Loucy (cell line): ENCODE measurements around the gene CPSF4.

Experiments
- H2AFZ ChIP-seq: fragments of 200-600 bp; sonication (generic); 2 replicates; pipeline ENCODE4 v1.6.0; 2016; ENCODE audit warnings: antibody characterized with exemption, mild to moderate bottlenecking, low read length, moderate library complexity
- H3F3A ChIP-seq: fragments of 200-600 bp; 2 replicates; pipeline ENCODE4 v1.6.0; 2016; ENCODE audit warnings: antibody characterized with exemption, low read depth, mild to moderate bottlenecking
- H3K27me3 ChIP-seq: fragments of 200-600 bp; sonication (generic); 2 replicates; pipeline ENCODE4 v1.6.1; 2014; ENCODE audit warnings: low read length, mild to moderate bottlenecking; ENCODE audit not compliant: insufficient read depth, poor library complexity, severe bottlenecking
- H3K36me3 ChIP-seq: fragments of 200-600 bp; sonication (generic); 2 replicates; pipeline ENCODE4 v1.6.1; 2016; ENCODE audit warnings: low read length; ENCODE audit not compliant: insufficient read depth
- H3K4me1 ChIP-seq: fragments of 200-600 bp; sonication (generic); 2 replicates; pipeline ENCODE4 v1.5.1; 2014; ENCODE audit warnings: low read length, mild to moderate bottlenecking; ENCODE audit not compliant: insufficient read depth, poor library complexity, severe bottlenecking
- H3K4me2 ChIP-seq: fragments of 200-600 bp; sonication (generic); 2 replicates; pipeline ENCODE4 v1.6.0; 2014; ENCODE audit warnings: antibody characterized with exemption, low read length, low read depth, mild to moderate bottlenecking; ENCODE audit not compliant: poor library complexity, severe bottlenecking
- H3K4me3 ChIP-seq: fragments of 200-600 bp; sonication (generic); 2 replicates; pipeline ENCODE4 v1.5.1; 2014; ENCODE audit warnings: low read length, mild to moderate bottlenecking, mixed read lengths; ENCODE audit not compliant: poor library complexity, severe bottlenecking
- H3K79me2 ChIP-seq: fragments of 200-600 bp; sonication (generic); 2 replicates; pipeline ENCODE4 v1.6.1; 2014; ENCODE audit warnings: low read length; ENCODE audit not compliant: insufficient read depth
- H3K9ac ChIP-seq: fragments of 200-600 bp; sonication (generic); 2 replicates; pipeline ENCODE4 v1.6.0; 2014; ENCODE audit warnings: mild to moderate bottlenecking, low read depth, low read length, moderate library complexity; ENCODE audit not compliant: poor library complexity, severe bottlenecking
- H3K9me2 ChIP-seq: fragments of 200-600 bp; sonication (generic); replicated peaks from 2 replicates; pipeline ENCODE4 v1.6.1; 2016; ENCODE audit warnings: low read depth, low read length, mixed read lengths
- H3K9me3 ChIP-seq: fragments of 200-600 bp; sonication (generic); 2 replicates; pipeline ENCODE4 v1.6.1; 2014; ENCODE audit warnings: mild to moderate bottlenecking, antibody characterized with exemption, low read length, low read depth; ENCODE audit not compliant: insufficient read depth
- H4K20me1 ChIP-seq: fragments of 200-600 bp; sonication (generic); 2 replicates; pipeline ENCODE4 v1.6.0; 2014; ENCODE audit warnings: antibody characterized with exemption, low read length, mild to moderate bottlenecking; ENCODE audit not compliant: insufficient read depth, poor library complexity, severe bottlenecking
- EZH2phosphoT487 ChIP-seq: fragments of 200-600 bp; IDR thresholded peaks from 2 replicates; pipeline ENCODE4 v1.6.1; 2018; ENCODE audit warnings: antibody characterized with exemption, mild to moderate bottlenecking, moderate library complexity, borderline replicate concordance
- TF ChIP-seq, protein P1 (sequence below): fragments of 200-600 bp; sonication (generic); conservative IDR thresholded peaks from 2 replicates; pipeline ENCODE4 v1.5.1; 2014; ENCODE audit warnings: mild to moderate bottlenecking, antibody characterized with exemption, low read length

Gene CPSF4

DNA sequence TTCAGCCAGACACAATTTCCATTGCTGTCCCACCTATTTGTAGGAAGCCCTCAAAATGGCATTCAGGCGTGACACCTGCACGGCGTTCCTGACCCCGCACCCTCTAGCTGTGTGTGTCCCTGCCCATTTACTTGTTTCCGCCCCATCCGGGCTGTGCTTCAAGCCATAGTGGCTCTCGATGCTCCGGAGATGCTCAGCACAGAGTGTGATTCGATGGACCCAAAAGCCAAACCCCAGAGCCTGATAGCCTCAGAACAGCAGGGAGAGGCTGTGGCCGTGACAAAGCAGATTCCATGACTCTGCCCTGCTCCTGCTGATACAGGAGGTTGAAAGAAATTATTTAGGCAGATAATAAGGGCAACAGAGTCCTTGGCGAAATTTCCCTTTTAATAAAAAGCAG, 16.6 kb upstream of the CPSF4 start:
- no peak overlapping the region for H3K9ac ChIP-seq
- no peak for TF ChIP-seq EZH2phosphoT487
- TF ChIP-seq, protein P1, sequence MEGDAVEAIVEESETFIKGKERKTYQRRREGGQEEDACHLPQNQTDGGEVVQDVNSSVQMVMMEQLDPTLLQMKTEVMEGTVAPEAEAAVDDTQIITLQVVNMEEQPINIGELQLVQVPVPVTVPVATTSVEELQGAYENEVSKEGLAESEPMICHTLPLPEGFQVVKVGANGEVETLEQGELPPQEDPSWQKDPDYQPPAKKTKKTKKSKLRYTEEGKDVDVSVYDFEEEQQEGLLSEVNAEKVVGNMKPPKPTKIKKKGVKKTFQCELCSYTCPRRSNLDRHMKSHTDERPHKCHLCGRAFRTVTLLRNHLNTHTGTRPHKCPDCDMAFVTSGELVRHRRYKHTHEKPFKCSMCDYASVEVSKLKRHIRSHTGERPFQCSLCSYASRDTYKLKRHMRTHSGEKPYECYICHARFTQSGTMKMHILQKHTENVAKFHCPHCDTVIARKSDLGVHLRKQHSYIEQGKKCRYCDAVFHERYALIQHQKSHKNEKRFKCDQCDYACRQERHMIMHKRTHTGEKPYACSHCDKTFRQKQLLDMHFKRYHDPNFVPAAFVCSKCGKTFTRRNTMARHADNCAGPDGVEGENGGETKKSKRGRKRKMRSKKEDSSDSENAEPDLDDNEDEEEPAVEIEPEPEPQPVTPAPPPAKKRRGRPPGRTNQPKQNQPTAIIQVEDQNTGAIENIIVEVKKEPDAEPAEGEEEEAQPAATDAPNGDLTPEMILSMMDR = no peak

DNA sequence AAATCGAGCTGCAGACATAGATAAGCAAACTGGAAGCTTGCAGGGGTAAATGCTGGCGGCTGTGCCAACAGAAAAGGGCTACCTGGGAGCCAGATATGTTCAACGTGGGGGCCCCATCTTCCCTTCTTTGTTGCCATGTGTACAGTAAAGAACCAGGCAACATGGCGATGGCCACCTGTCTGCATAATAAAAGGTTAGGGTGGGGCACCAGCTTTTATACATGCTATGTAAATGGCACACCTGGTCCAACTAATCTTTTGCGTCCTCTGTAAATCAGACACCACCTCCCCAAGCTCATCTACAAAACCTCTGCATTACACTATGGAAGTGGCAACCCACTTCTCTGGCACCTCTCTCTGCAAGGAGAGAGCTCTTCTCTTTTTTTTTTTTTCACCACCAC, 16.1 kb upstream of the CPSF4 start:
- H3K4me1 ChIP-seq = no peaks in the 10 kb centered on the region
- H3K9me2 ChIP-seq = no peaks in the 10 kb centered on the region
- H3K4me2 ChIP-seq = no peak overlapping the region
- no peaks in the 10 kb centered on the region for H3F3A ChIP-seq
- H3K27me3 ChIP-seq = no peaks in the 10 kb centered on the region
- TF ChIP-seq EZH2phosphoT487 = no peak
- TF ChIP-seq, protein P1 = no peak
- no peak overlapping the region for H3K4me3 ChIP-seq
- H3K79me2 ChIP-seq = no peaks in the 10 kb centered on the region
- no peaks in the 10 kb centered on the region for H4K20me1 ChIP-seq
- H3K36me3 ChIP-seq = peaks cover 57% of the 10 kb centered on the region; the same call in 1 of the 2 replicates
- no peaks in the 10 kb centered on the region for H3K9me3 ChIP-seq
- no peak overlapping the region for H2AFZ ChIP-seq
- H3K9ac ChIP-seq = no peak overlapping the region

More for the DNA sequence above, 16.6 kb upstream of the CPSF4 start:
- H3K9me3 ChIP-seq = no peaks in the 10 kb centered on the region
- H3K4me2 ChIP-seq = no peak overlapping the region
- H3K36me3 ChIP-seq = peaks cover 61% of the 10 kb centered on the region; the same call in 1 of the 2 replicates
- H3K4me1 ChIP-seq = no peaks in the 10 kb centered on the region
- no peaks in the 10 kb centered on the region for H3F3A ChIP-seq
- H3K27me3 ChIP-seq = no peaks in the 10 kb centered on the region
- no peak overlapping the region for H2AFZ ChIP-seq
- H3K79me2 ChIP-seq = no peaks in the 10 kb centered on the region
- no peaks in the 10 kb centered on the region for H3K9me2 ChIP-seq
- no peak overlapping the region for H3K4me3 ChIP-seq
- H4K20me1 ChIP-seq = no peaks in the 10 kb centered on the region

- no peaks in the 10 kb centered on the region for H3K27me3 ChIP-seq
- no peaks in the 10 kb centered on the region for H3K4me1 ChIP-seq
- H4K20me1 ChIP-seq = no peaks in the 10 kb centered on the region
- no peak overlapping the region for H2AFZ ChIP-seq
- H3K9me3 ChIP-seq = no peaks in the 10 kb centered on the region
- H3K9me2 ChIP-seq = no peaks in the 10 kb centered on the region
- H3K36me3 ChIP-seq = peaks cover 41% of the 10 kb centered on the region; the same call in 1 of the 2 replicates
- no peak overlapping the region for H3K4me3 ChIP-seq
- no peak overlapping the region for H3K4me2 ChIP-seq
- H3F3A ChIP-seq = no peaks in the 10 kb centered on the region
- TF ChIP-seq EZH2phosphoT487 = no peak
- TF ChIP-seq, protein P1 = no peak
- H3K9ac ChIP-seq = no peak overlapping the region
- H3K79me2 ChIP-seq = no peaks in the 10 kb centered on the region
Observed at GRCh38 chr7:99424932-99425730, 13.6 kb upstream of the CPSF4 start.
